Astrocyte (in vitro differentiated cells and primary cell): ENCODE results near the gene UTP15. TPM values are rescaled to one million over a fixed set of nuclear protein-coding genes. Genes with fewer than 3 reads are reported as not detected.

Experiments
- DNase-seq: peaks from one replicate; pipeline ENCODE4 v3.0.0-alpha.2; 2010; ENCODE audit warnings: low read depth
- FAIRE-seq: peaks from 2 replicates; lab custom pipeline; 2011; peaks lifted over from hg19 to GRCh38; lab: Jason Lieb, UNC
- H2AFZ ChIP-seq: 2 replicates; pipeline ENCODE4 v1.6.0; 2012; ENCODE audit warnings: low read depth, low read length, inconsistent platforms
- H3K27ac ChIP-seq: 2 replicates; pipeline ENCODE4 v1.5.1; 2011; ENCODE audit warnings: low read depth, low read length, inconsistent platforms
- H3K27me3 ChIP-seq: 2 replicates; pipeline ENCODE4 v1.6.0; 2011; ENCODE audit warnings: low read length, inconsistent platforms; ENCODE audit not compliant: insufficient read depth
- H3K36me3 ChIP-seq: 2 replicates; pipeline ENCODE4 v1.5.1; 2011; ENCODE audit warnings: low read length, inconsistent platforms; ENCODE audit not compliant: insufficient read depth
- H3K4me1 ChIP-seq: 2 replicates; pipeline ENCODE4 v1.5.1; 2011; ENCODE audit warnings: low read length, inconsistent platforms; ENCODE audit not compliant: insufficient read depth
- H3K4me2 ChIP-seq: 2 replicates; pipeline ENCODE4 v1.6.0; 2012; ENCODE audit warnings: low read length, inconsistent platforms
- H3K4me3 ChIP-seq: 2 replicates; pipeline ENCODE4 v1.5.1; 2011; ENCODE audit warnings: low read depth, mild to moderate bottlenecking, low read length, inconsistent platforms; ENCODE audit not compliant: insufficient read depth
- H3K79me2 ChIP-seq: 2 replicates; pipeline ENCODE4 v1.6.0; 2012; ENCODE audit warnings: mild to moderate bottlenecking, low read length, inconsistent platforms; ENCODE audit not compliant: insufficient read depth
- H3K9ac ChIP-seq: 2 replicates; pipeline ENCODE4 v1.6.0; 2012; ENCODE audit warnings: mild to moderate bottlenecking, low read length, inconsistent platforms
- H3K9me3 ChIP-seq: 2 replicates; pipeline ENCODE4 v1.5.1; 2012; ENCODE audit warnings: low read depth, mild to moderate bottlenecking, low read length, inconsistent platforms; ENCODE audit not compliant: insufficient read depth
- H4K20me1 ChIP-seq: 2 replicates; pipeline ENCODE4 v1.6.0; 2012; ENCODE audit warnings: low read length, inconsistent platforms; ENCODE audit not compliant: insufficient read depth
- H3K27ac Mint-ChIP-seq: one replicate; pipeline ENCODE4 v1.8.0; 2021; ENCODE audit warnings: mild to moderate bottlenecking, mixed read lengths; ENCODE audit not compliant: unreplicated experiment
- H3K27me3 Mint-ChIP-seq: one replicate; pipeline ENCODE4 v1.8.0; 2021; ENCODE audit warnings: low read depth, mixed read lengths; ENCODE audit not compliant: unreplicated experiment
- H3K36me3 Mint-ChIP-seq: one replicate; pipeline ENCODE4 v1.8.0; 2021; ENCODE audit warnings: low read depth, mixed read lengths; ENCODE audit not compliant: unreplicated experiment
- H3K4me1 Mint-ChIP-seq: one replicate; pipeline ENCODE4 v1.8.0; 2021; ENCODE audit warnings: low read depth, mixed read lengths; ENCODE audit not compliant: unreplicated experiment
- H3K4me3 Mint-ChIP-seq: one replicate; pipeline ENCODE4 v1.8.0; 2021; ENCODE audit warnings: mild to moderate bottlenecking, moderate library complexity, mixed read lengths; ENCODE audit not compliant: unreplicated experiment
- H3K9me3 Mint-ChIP-seq: one replicate; pipeline ENCODE4 v1.8.0; 2021; ENCODE audit warnings: mild to moderate bottlenecking, mixed read lengths; ENCODE audit not compliant: unreplicated experiment
- CTCF ChIP-seq: IDR thresholded peaks from 2 replicates; pipeline ENCODE4 v1.5.1; 2011; ENCODE audit warnings: low read depth, mild to moderate bottlenecking, inconsistent platforms, low read length, moderate library complexity; ENCODE audit not compliant: insufficient read depth
- EZH2 ChIP-seq: IDR thresholded peaks from 2 replicates; pipeline ENCODE4 v1.6.1; 2012; ENCODE audit warnings: mild to moderate bottlenecking, low read length, inconsistent platforms; ENCODE audit not compliant: insufficient read depth
- total RNA-seq: library from RNA; stranded (reverse); gene quantifications from 2 replicates; pipeline ENCODE4 v1.2.1, GENCODE V29; 2021

The UTP15 gene
- total RNA-seq, 1 donor from 2014 or later = 23.7 TPM

GRCh38 chr5:73528248-73528647 is 37.3 kb upstream of the UTP15 start:
- no peak overlapping the region for H3K27ac Mint-ChIP-seq

GRCh38 chr5:73529081-73529480 is 36.5 kb upstream of the UTP15 start:
- Histone ChIP-seq H3K4me1 (peaks cover 3% of the 10 kb centered on the region), H3K9ac (no peak overlapping the region), H3K4me2 (no peak overlapping the region), H3K27ac (no peak overlapping the region), H4K20me1 (no peaks in the 10 kb centered on the region), H3K9me3 (peaks cover 5% of the 10 kb centered on the region), H2AFZ (no peak overlapping the region), H3K36me3 (no peaks in the 10 kb centered on the region), H3K27me3 (no peaks in the 10 kb centered on the region), H3K4me3 (no peak overlapping the region), H3K79me2 (no peaks in the 10 kb centered on the region)
- FAIRE-seq (no peak), DNase-seq (no peak)
- Mint-ChIP-seq H3K27me3 (peaks cover 6% of the 10 kb centered on the region), H3K4me3 (no peak overlapping the region), H3K9me3 (peaks cover 9% of the 10 kb centered on the region), H3K4me1 (no peaks in the 10 kb centered on the region), H3K36me3 (no peaks in the 10 kb centered on the region), H3K27ac (no peak overlapping the region)
- TF ChIP-seq CTCF (no peak), EZH2 (no peak)

More at GRCh38 chr5:73528248-73528647, 37.3 kb upstream of the UTP15 start:
- DNase-seq (no peak), FAIRE-seq (no peak)
- TF ChIP-seq CTCF = no peak
- TF ChIP-seq EZH2 = no peak
- Histone ChIP-seq H3K27ac (no peak overlapping the region), H3K9me3 (peaks cover 5% of the 10 kb centered on the region), H2AFZ (no peak overlapping the region), H3K27me3 (no peaks in the 10 kb centered on the region), H3K36me3 (no peaks in the 10 kb centered on the region), H3K4me3 (no peak overlapping the region), H3K9ac (no peak overlapping the region), H3K4me2 (no peak overlapping the region), H4K20me1 (no peaks in the 10 kb centered on the region), H3K4me1 (peaks cover 3% of the 10 kb centered on the region), H3K79me2 (no peaks in the 10 kb centered on the region)
- Mint-ChIP-seq H3K36me3 (no peaks in the 10 kb centered on the region), H3K27me3 (peaks cover 6% of the 10 kb centered on the region), H3K9me3 (peaks cover 9% of the 10 kb centered on the region), H3K4me3 (no peak overlapping the region), H3K4me1 (no peaks in the 10 kb centered on the region)

- H2AFZ ChIP-seq = no peak overlapping the region
- H3K36me3 Mint-ChIP-seq = no peaks in the 10 kb centered on the region
Measured at GRCh38 chr5:73531356-73531755, 34.2 kb upstream of the UTP15 start.

More at GRCh38 chr5:73531356-73531755, 34.2 kb upstream of the UTP15 start:
- Histone ChIP-seq H4K20me1 (no peaks in the 10 kb centered on the region), H3K4me1 (peaks cover 3% of the 10 kb centered on the region), H3K79me2 (no peaks in the 10 kb centered on the region), H3K4me2 (no peak overlapping the region), H3K9me3 (peaks cover 5% of the 10 kb centered on the region), H3K36me3 (no peaks in the 10 kb centered on the region), H3K9ac (no peak overlapping the region), H3K27me3 (no peaks in the 10 kb centered on the region), H3K27ac (no peak overlapping the region), H3K4me3 (no peak overlapping the region)
- TF ChIP-seq CTCF (no peak), EZH2 (no peak)
- Mint-ChIP-seq H3K9me3 (peaks cover 18% of the 10 kb centered on the region), H3K27ac (no peak overlapping the region), H3K27me3 (peaks cover 3% of the 10 kb centered on the region), H3K4me1 (no peaks in the 10 kb centered on the region), H3K4me3 (no peak overlapping the region)
- FAIRE-seq = no peak
- DNase-seq = no peak
